Endodermal cell (in vitro differentiated cells): ENCODE results near the gene DRAXIN. TPM values are rescaled to one million over a fixed set of nuclear protein-coding genes. Genes with fewer than 3 reads are reported as not detected.

Experiments
- DNase-seq: peaks from one replicate; pipeline ENCODE4 v3.0.0-alpha.2; 2017
- H3K27ac ChIP-seq: 2 replicates; pipeline ENCODE4 v1.5.1; 2013; ENCODE audit warnings: mild to moderate bottlenecking, low read depth, low read length, moderate library complexity
- H3K27me3 ChIP-seq: 2 replicates; pipeline ENCODE4 v1.6.1; 2013; ENCODE audit warnings: mild to moderate bottlenecking, low read length, moderate library complexity; ENCODE audit not compliant: insufficient read depth, control insufficient read depth, poor library complexity, severe bottlenecking
- H3K36me3 ChIP-seq: 2 replicates; pipeline ENCODE4 v1.7.0; 2013; ENCODE audit warnings: mild to moderate bottlenecking, low read length, moderate library complexity; ENCODE audit not compliant: control insufficient read depth, insufficient read depth
- H3K4me1 ChIP-seq: one replicate; pipeline ENCODE4 v1.7.0; 2013; ENCODE audit warnings: low read length; ENCODE audit not compliant: control insufficient read depth, insufficient read depth
- H3K4me3 ChIP-seq: 2 replicates; pipeline ENCODE4 v1.5.1; 2013; ENCODE audit warnings: mild to moderate bottlenecking, low read length, moderate library complexity
- H3K9ac ChIP-seq: 2 replicates; pipeline ENCODE4 v1.6.1; 2013; ENCODE audit warnings: mild to moderate bottlenecking, low read length, moderate library complexity; ENCODE audit not compliant: poor library complexity, severe bottlenecking; ENCODE audit errors: extremely low read depth
- H3K9me3 ChIP-seq: 2 replicates; pipeline ENCODE4 v1.6.1; 2013; ENCODE audit warnings: mild to moderate bottlenecking, low read length, moderate library complexity; ENCODE audit not compliant: control insufficient read depth
- H3K27ac Mint-ChIP-seq: 2 replicates; pipeline ENCODE4 v1.8.0; 2020; ENCODE audit warnings: mixed read lengths
- H3K27me3 Mint-ChIP-seq: 2 replicates; pipeline ENCODE4 v1.8.0; 2021; ENCODE audit warnings: mild to moderate bottlenecking, mixed read lengths; ENCODE audit not compliant: insufficient read depth
- H3K36me3 Mint-ChIP-seq: 2 replicates; pipeline ENCODE4 v1.8.0; 2020; ENCODE audit warnings: low read depth, mixed read lengths
- H3K4me1 Mint-ChIP-seq: 2 replicates; pipeline ENCODE4 v1.8.0; 2020; ENCODE audit warnings: mixed read lengths
- H3K4me3 Mint-ChIP-seq: 2 replicates; pipeline ENCODE4 v1.8.0; 2020; ENCODE audit warnings: mild to moderate bottlenecking, moderate library complexity, mixed read lengths
- H3K9me3 Mint-ChIP-seq: 2 replicates; pipeline ENCODE4 v1.8.0; 2020; ENCODE audit warnings: mild to moderate bottlenecking, mixed read lengths
- WGBS, 2 experiments: methylation state at CpG; one replicate each; pipeline versions ENCODE4 v1.1.5 to v1.1.7; 2013; ENCODE audit warnings: missing lambda C conversion rate in 2 of 2, mixed read lengths in 1 of 2; ENCODE audit not compliant: insufficient coverage in 1 of 2, insufficient read length in 1 of 2; 5-methylcytosine and 5-hydroxymethylcytosine counted together
- total RNA-seq, 2 donors: library from RNA; stranded (reverse); fragmentation: NEBNext Ultra II Directional in 1 of 2; extraction: Animal tissue kit (Norgen Biotek cat#: 25700) in 1 of 2; gene quantifications; 2 replicates in 1 of 2; 3 replicates in 1 of 2; pipeline ENCODE4 v1.2.1, GENCODE V29; 2021
- TF ChIP-seq, protein P1 (sequence below): fragments of 200-600 bp; sonication (generic); conservative IDR thresholded peaks from 2 replicates; pipeline ENCODE4 v1.5.0; 2021; ENCODE audit warnings: antibody characterized with exemption, mild to moderate bottlenecking

Gene DRAXIN
- total RNA-seq, 2 donors from 2014 or later, result 5.4 to 6.0 TPM

DNA sequence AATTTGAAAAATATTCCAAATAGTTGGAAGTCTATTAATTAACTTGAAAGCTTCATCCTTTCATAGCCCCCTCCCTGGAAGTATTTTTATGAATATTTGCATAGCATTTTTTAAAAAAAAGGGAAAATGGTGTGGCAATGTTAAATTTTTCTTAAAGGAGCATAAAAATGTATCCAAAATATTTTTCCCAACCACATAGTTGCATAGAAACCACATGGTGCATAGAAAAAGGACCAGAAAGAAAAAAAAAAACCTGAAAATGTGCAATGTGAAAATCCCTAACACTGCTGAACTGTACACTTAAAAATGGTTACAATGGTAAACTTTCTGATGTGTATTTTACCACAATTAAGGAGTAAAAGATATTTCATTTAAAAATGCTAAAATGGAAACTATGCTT, 78.5 kb downstream of the DRAXIN start:
- H3K4me3 ChIP-seq, result no peak overlapping the region
- peaks cover 5% of the 10 kb centered on the region for H3K27me3 Mint-ChIP-seq
- no peaks in the 10 kb centered on the region for H3K9me3 ChIP-seq
- H3K36me3 ChIP-seq, result no peaks in the 10 kb centered on the region
- H3K36me3 Mint-ChIP-seq, result no peaks in the 10 kb centered on the region
- no peak overlapping the region for H3K27ac Mint-ChIP-seq
- H3K4me1 ChIP-seq, result no peaks in the 10 kb centered on the region
- no peak overlapping the region for H3K9ac ChIP-seq
- H3K4me3 Mint-ChIP-seq, result no peak overlapping the region
- TF ChIP-seq, protein P1, sequence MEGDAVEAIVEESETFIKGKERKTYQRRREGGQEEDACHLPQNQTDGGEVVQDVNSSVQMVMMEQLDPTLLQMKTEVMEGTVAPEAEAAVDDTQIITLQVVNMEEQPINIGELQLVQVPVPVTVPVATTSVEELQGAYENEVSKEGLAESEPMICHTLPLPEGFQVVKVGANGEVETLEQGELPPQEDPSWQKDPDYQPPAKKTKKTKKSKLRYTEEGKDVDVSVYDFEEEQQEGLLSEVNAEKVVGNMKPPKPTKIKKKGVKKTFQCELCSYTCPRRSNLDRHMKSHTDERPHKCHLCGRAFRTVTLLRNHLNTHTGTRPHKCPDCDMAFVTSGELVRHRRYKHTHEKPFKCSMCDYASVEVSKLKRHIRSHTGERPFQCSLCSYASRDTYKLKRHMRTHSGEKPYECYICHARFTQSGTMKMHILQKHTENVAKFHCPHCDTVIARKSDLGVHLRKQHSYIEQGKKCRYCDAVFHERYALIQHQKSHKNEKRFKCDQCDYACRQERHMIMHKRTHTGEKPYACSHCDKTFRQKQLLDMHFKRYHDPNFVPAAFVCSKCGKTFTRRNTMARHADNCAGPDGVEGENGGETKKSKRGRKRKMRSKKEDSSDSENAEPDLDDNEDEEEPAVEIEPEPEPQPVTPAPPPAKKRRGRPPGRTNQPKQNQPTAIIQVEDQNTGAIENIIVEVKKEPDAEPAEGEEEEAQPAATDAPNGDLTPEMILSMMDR, result no peak
- no peak overlapping the region for H3K27ac ChIP-seq
- H3K27me3 ChIP-seq, result no peaks in the 10 kb centered on the region
- DNase-seq, result no peak
- no peaks in the 10 kb centered on the region for H3K9me3 Mint-ChIP-seq
- H3K4me1 Mint-ChIP-seq, result no peaks in the 10 kb centered on the region

DNA sequence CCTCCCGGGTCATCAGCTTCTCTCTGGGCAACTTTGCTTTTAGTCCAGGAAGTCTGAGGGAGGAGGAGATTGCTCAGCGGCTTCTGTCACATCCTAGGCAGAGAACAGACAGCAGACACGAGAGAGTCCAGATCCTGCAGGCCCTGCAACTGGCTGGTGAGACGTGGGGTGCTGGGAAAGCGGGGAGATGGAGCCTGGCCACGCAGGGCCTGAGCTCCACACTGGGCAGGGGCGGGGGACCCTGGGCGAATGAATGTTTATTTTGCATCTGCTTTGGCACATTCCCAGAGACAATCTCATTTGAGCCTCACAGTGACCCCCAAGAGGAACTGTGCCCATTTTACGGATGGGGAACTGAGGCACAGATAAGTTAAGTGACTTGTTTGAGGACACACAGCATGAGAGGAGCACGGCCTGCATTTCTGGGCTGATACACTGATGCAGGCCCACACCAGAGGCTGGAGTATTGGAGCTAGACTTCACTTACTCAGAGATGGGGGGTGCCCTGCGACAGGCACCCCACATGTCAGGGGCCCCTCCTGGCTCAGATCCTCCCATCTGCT, 80.1 kb downstream of the DRAXIN start:
- no peak for DNase-seq
- H3K9me3 Mint-ChIP-seq, result no peaks in the 10 kb centered on the region
- WGBS, 2 experiments, result 81 to 83% methylated on average over 9 to 11 of the region's 11 CpGs
- no peak overlapping the region for H3K27ac Mint-ChIP-seq
- Histone ChIP-seq H3K4me1 (no peaks in the 10 kb centered on the region), H3K9ac (no peak overlapping the region), H3K27me3 (no peaks in the 10 kb centered on the region), H3K36me3 (no peaks in the 10 kb centered on the region), H3K27ac (no peak overlapping the region), H3K4me3 (no peak overlapping the region), H3K9me3 (no peaks in the 10 kb centered on the region)
- H3K27me3 Mint-ChIP-seq, result peaks cover 2% of the 10 kb centered on the region
- H3K4me3 Mint-ChIP-seq, result no peak overlapping the region
- H3K4me1 Mint-ChIP-seq, result no peaks in the 10 kb centered on the region
- TF ChIP-seq, protein P1, result no peak
- no peaks in the 10 kb centered on the region for H3K36me3 Mint-ChIP-seq

DNA sequence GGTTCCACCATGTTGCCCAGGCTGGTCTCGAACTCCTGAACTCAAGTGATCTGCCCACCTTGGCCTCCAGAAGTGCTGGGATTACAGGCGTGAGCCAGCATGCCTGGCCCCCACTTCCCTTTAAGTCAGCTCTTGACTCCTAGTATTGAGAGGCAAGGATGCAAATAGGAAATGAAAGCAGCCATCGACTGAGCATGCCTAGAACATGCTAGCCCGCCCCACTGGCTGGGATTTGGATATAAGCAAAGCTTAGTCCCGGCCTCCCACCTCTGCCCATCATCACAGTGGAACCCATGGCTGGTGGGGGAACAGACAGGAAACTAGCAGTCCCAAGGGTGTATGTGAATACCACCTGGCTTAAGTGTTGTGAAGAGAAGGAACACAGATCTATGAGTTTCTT, 80.9 kb downstream of the DRAXIN start:
- no peak overlapping the region for H3K9ac ChIP-seq
- no peaks in the 10 kb centered on the region for H3K9me3 ChIP-seq
- no peaks in the 10 kb centered on the region for H3K4me1 Mint-ChIP-seq
- H3K4me3 ChIP-seq, result no peak overlapping the region
- no peak overlapping the region for H3K27ac Mint-ChIP-seq
- no peak overlapping the region for H3K27ac ChIP-seq
- H3K27me3 Mint-ChIP-seq, result peaks cover 1% of the 10 kb centered on the region
- no peaks in the 10 kb centered on the region for H3K4me1 ChIP-seq
- no peaks in the 10 kb centered on the region for H3K27me3 ChIP-seq
- no peaks in the 10 kb centered on the region for H3K9me3 Mint-ChIP-seq
- no peak for DNase-seq
- no peaks in the 10 kb centered on the region for H3K36me3 ChIP-seq
- no peak overlapping the region for H3K4me3 Mint-ChIP-seq
- 80 to 88% methylated on average over 3 to 5 of the region's 5 CpGs for WGBS, 2 experiments
- H3K36me3 Mint-ChIP-seq, result no peaks in the 10 kb centered on the region
- TF ChIP-seq, protein P1, result no peak
